ENCODE results near the gene ADGRL2.

The ADGRL2 gene

DNA sequence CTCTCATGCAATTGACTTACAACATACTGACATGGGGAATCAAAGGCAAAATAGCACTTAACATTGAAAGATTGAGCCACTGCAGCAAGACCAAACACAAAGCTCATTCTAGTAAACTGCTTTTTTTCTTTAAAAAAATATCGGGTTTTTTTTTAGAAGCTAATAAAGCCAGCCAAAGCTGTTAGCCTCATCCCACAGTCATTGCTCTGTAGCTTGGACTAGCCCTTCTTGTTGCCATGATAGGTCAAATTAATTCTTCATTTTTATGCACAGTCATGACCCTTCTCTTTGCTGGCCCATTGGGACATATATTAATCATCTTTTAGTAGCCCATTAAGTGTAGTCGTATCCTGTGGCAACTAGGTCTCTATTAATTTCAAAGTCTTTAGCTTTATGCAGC lies 231.3 kb downstream of the ADGRL2 start:
- TF ChIP-seq, protein P1, sequence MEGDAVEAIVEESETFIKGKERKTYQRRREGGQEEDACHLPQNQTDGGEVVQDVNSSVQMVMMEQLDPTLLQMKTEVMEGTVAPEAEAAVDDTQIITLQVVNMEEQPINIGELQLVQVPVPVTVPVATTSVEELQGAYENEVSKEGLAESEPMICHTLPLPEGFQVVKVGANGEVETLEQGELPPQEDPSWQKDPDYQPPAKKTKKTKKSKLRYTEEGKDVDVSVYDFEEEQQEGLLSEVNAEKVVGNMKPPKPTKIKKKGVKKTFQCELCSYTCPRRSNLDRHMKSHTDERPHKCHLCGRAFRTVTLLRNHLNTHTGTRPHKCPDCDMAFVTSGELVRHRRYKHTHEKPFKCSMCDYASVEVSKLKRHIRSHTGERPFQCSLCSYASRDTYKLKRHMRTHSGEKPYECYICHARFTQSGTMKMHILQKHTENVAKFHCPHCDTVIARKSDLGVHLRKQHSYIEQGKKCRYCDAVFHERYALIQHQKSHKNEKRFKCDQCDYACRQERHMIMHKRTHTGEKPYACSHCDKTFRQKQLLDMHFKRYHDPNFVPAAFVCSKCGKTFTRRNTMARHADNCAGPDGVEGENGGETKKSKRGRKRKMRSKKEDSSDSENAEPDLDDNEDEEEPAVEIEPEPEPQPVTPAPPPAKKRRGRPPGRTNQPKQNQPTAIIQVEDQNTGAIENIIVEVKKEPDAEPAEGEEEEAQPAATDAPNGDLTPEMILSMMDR (IDR thresholded peaks at IDR 0.05): no peak
- Mint-ChIP-seq H3K27ac (no peak overlapping the region), H3K36me3 (ENCODE audit: low read depth) (no peaks in the 10 kb centered on the region), H3K4me1 (no peaks in the 10 kb centered on the region), H3K27me3 (ENCODE audit: low read depth, poor library complexity) (peaks cover 4% of the 10 kb centered on the region), H3K4me3 (no peak overlapping the region), H3K9me3 (peaks cover 16% of the 10 kb centered on the region)
- DNase-seq: no peak

DNA sequence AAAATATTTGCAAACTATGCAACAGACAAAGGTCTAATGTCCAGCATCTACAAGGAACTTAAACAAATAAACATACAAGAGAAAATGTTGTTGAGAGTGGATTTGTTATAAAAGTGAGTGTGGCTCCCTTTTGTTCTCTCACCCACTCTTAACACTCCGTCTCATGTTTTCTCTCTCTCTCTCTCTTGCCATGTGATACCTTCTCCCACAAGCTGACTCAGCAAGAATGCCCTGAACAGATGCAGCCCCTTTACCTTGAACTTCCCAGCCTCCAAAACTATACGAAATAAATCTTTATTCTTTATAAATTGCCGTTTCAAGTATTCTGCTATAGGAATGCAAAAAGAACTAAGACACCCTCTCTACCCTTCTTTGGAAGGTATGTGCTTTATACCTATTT lies 234.1 kb downstream of the ADGRL2 start:
- no peaks in the 10 kb centered on the region for H3K4me1 Mint-ChIP-seq
- H3K27me3 Mint-ChIP-seq (ENCODE audit: low read depth, poor library complexity): peaks cover 4% of the 10 kb centered on the region
- DNase-seq: no peak
- H3K36me3 Mint-ChIP-seq (ENCODE audit: low read depth): no peaks in the 10 kb centered on the region
- peaks cover 16% of the 10 kb centered on the region for H3K9me3 Mint-ChIP-seq
- no peak overlapping the region for H3K27ac Mint-ChIP-seq
- TF ChIP-seq, protein P1 (IDR thresholded peaks at IDR 0.05): no peak
- no peak overlapping the region for H3K4me3 Mint-ChIP-seq
